Kidney (tissue), 14 donors: Measurements from ENCODE around the gene SBK3. TPM values are rescaled to one million over a fixed set of nuclear protein-coding genes. Genes with fewer than 3 reads are reported as not detected.

Experiments used
- DNase-seq, 5 donors: peaks; one replicate each; pipeline ENCODE4 v3.0.0-alpha.2; 2013 to 2020
- FAIRE-seq: peaks from 2 replicates; lab custom pipeline; 2012; peaks lifted over from hg19 to GRCh38; lab: Jason Lieb, UNC
- H3K27ac ChIP-seq, 2 donors: one replicate each; pipeline ENCODE4 v1.7.0; 2013; ENCODE audit warnings: low read depth in 2 of 2, low read length in 2 of 2, inconsistent platforms in 1 of 2
- H3K27me3 ChIP-seq: one replicate; pipeline ENCODE4 v1.7.1; 2013; ENCODE audit warnings: low read length, inconsistent platforms; ENCODE audit not compliant: control insufficient read depth, insufficient read depth
- H3K36me3 ChIP-seq, 3 donors: one replicate each; pipeline versions ENCODE4 v1.7.0 to v1.7.1; 2013; ENCODE audit warnings: low read length in 3 of 3, control low read depth in 1 of 3, inconsistent platforms in 1 of 3; ENCODE audit not compliant: insufficient read depth in 3 of 3, control insufficient read depth in 2 of 3
- H3K4me1 ChIP-seq, 3 donors: one replicate each; pipeline versions ENCODE4 v1.7.0 to v1.7.1; 2013; ENCODE audit warnings: low read length in 3 of 3, inconsistent platforms in 1 of 3, low read depth in 1 of 3; ENCODE audit not compliant: control insufficient read depth in 2 of 3, insufficient read depth in 2 of 3
- H3K4me3 ChIP-seq, 3 donors: one replicate each; pipeline versions ENCODE4 v1.7.0 to v1.8.1; 2013; ENCODE audit warnings: low read length in 3 of 3, control low read depth in 1 of 3, inconsistent platforms in 1 of 3
- H3K9ac ChIP-seq, 3 donors: one replicate each; pipeline versions ENCODE4 v1.7.0 to v1.7.1; 2013; ENCODE audit warnings: low read length in 3 of 3, control low read depth in 1 of 3, inconsistent platforms in 1 of 3
- H3K9me3 ChIP-seq, 3 donors: one replicate each; pipeline versions ENCODE4 v1.7.0 to v1.7.1; 2013; ENCODE audit warnings: low read length in 3 of 3, control low read depth in 1 of 3, inconsistent platforms in 1 of 3; ENCODE audit not compliant: control insufficient read depth in 2 of 3, insufficient read depth in 1 of 3
- CTCF ChIP-seq: IDR thresholded peaks from 3 replicates; pipeline ENCODE4 v1.5.1; 2012; ENCODE audit warnings: mild to moderate bottlenecking, moderate library complexity, borderline replicate concordance; ENCODE audit not compliant: insufficient read depth; ENCODE audit errors: extremely low read depth
- intact Hi-C: fragments of 100-400 bp; cut with DNase I; formaldehyde crosslinking; loops from one replicate; pipeline ENCODE4 v1.11.1; 2022
- polyA plus RNA-seq: library from polyadenylated mRNA; stranded (reverse); fragments of 350-450 nt; fragmentation: Illumina TruSeq; extraction: RNeasy Lipid Tissue Mini Kit (QIAGEN cat#74804); gene quantifications from one replicate; pipeline ENCODE4 v1.2.3, GENCODE V29; 2014; ENCODE audit warnings: low read depth, low replicate concordance; ENCODE audit not compliant: insufficient read depth
- total RNA-seq: library from RNA; stranded (reverse); fragmentation: NEBNext Ultra II Directional; extraction: Animal tissue kit (Norgen Biotek cat#: 25700); gene quantifications from one replicate; pipeline ENCODE4 v1.2.1, GENCODE V29; 2021
- donor health status: control.
- donor health status: control.
- donor health status: control.
- donor health status: control.
- donor health status: control.
- donor health status: DM: yes; HTN: yes; CAD: no.
- donor health status: Normal renal cell carcinoma (clear cell type).

Gene SBK3
- total and polyA plus RNA-seq, 2 donors from 2014 or later, result 0.66 TPM; not detected in 1

- Histone ChIP-seq H3K27me3 (no peaks in the 10 kb centered on the region), H3K27ac (no peak overlapping the region), H3K4me1 (no peaks in the 10 kb centered on the region), H3K4me3 (no peak overlapping the region), H3K9me3 (no peaks in the 10 kb centered on the region), H3K36me3 (no peaks in the 10 kb centered on the region), H3K9ac (no peak overlapping the region)
- no peak for FAIRE-seq
- DNase-seq, result peak in 2 of 5 donors; percentile 71 to 75
- TF ChIP-seq CTCF, result no peak
- intact Hi-C loops, result no loop called here
These were observed 21.5 kb upstream of the SBK3 start for GRCh38 chr19:55566823-55567222.

- H3K4me3 ChIP-seq, result no peak overlapping the region
- no peaks in the 10 kb centered on the region for H3K4me1 ChIP-seq
- TF ChIP-seq CTCF, result no peak
- intact Hi-C loops, result no loop called here
- FAIRE-seq, result no peak
- no peaks in the 10 kb centered on the region for H3K27me3 ChIP-seq
- no peak overlapping the region for H3K9ac ChIP-seq
- no peaks in the 10 kb centered on the region for H3K9me3 ChIP-seq
- DNase-seq, result peak in 4 of 5 donors; percentile 54 to 72 (median 60)
- no peaks in the 10 kb centered on the region for H3K36me3 ChIP-seq
- no peak overlapping the region for H3K27ac ChIP-seq
These were observed 17.9 kb upstream of the SBK3 start for GRCh38 chr19:55563261-55563690.

- DNase-seq (no peak), FAIRE-seq (no peak)
- Histone ChIP-seq H3K9me3 (no peaks in the 10 kb centered on the region), H3K27ac (no peak overlapping the region), H3K36me3 (no peaks in the 10 kb centered on the region), H3K4me3 (no peak overlapping the region), H3K27me3 (no peaks in the 10 kb centered on the region), H3K4me1 (no peaks in the 10 kb centered on the region), H3K9ac (no peak overlapping the region)
- no peak for TF ChIP-seq CTCF
- intact Hi-C loops, result no loop called here
These were observed 14.3 kb upstream of the SBK3 start for GRCh38 chr19:55559684-55560083.

GRCh38 chr19:55554741-55555152 is 9.4 kb upstream of the SBK3 start:
- TF ChIP-seq CTCF, result no peak
- Histone ChIP-seq H3K36me3 (no peaks in the 10 kb centered on the region), H3K27me3 (no peaks in the 10 kb centered on the region), H3K9me3 (no peaks in the 10 kb centered on the region), H3K27ac (no peak overlapping the region), H3K9ac (no peak overlapping the region), H3K4me1 (no peaks in the 10 kb centered on the region), H3K4me3 (no peak overlapping the region)
- intact Hi-C loops, result no loop called here
- no peak for DNase-seq
- no peak for FAIRE-seq
